Pancreas (tissue), 10 donors: ENCODE results near the gene SLC35F5. TPM values are rescaled to one million over a fixed set of nuclear protein-coding genes. Genes with fewer than 3 reads are reported as not detected.
"Not testable (repeated sequence)": the region's sequence is repeated elsewhere in the genome, so short reads cannot be mapped to it uniquely, and the experiment has no call there.

ENCODE experiments used
- ATAC-seq, 4 donors: fragments of 200-7000 bp; cut with Tn5 transposase; one replicate each; pipeline versions ENCODE4 v1.8.0 to v1.9.1; 2020; ENCODE audit warnings: mild to moderate bottlenecking in 4 of 4, moderate library complexity in 4 of 4
- DNase-seq, 6 donors: peaks; one replicate each; pipeline ENCODE4 v3.0.0-alpha.2; 2020
- FAIRE-seq: peaks from 2 replicates; lab custom pipeline; 2012; peaks lifted over from hg19 to GRCh38; lab: Jason Lieb, UNC
- H3K27ac ChIP-seq, 4 donors: fragments of 200-600 bp; sonication (generic); 1 replicate in 3 of 4; 2 replicates in 1 of 4; pipeline versions ENCODE4 v1.5.0 to v1.8.0; 2020
- H3K27me3 ChIP-seq, 4 donors: fragments of 200-600 bp; one replicate each; pipeline ENCODE4 v1.8.0; 2021
- H3K36me3 ChIP-seq, 3 donors: fragments of 200-600 bp; sonication (generic) in 1 of 3; one replicate each; pipeline versions ENCODE4 v1.5.0 to v1.8.0; 2020 to 2021
- H3K4me1 ChIP-seq, 3 donors: fragments of 200-600 bp; one replicate each; pipeline ENCODE4 v1.8.0; 2021
- H3K4me3 ChIP-seq, 4 donors: fragments of 200-600 bp; sonication (generic) in 2 of 4; one replicate each; pipeline versions ENCODE4 v1.5.0 to v1.8.0; 2020 to 2021
- H3K9me3 ChIP-seq, 4 donors: fragments of 200-600 bp; one replicate each; pipeline ENCODE4 v1.8.0; 2021
- WGBS, 2 donors: extraction: QIAGEN DNeasy Blood & Tissue Kit; methylation state at CpG; one replicate each; pipeline ENCODE4 v1.1.7; 2013; 5-methylcytosine and 5-hydroxymethylcytosine counted together
- intact Hi-C, 3 donors: fragments of 100-400 bp; cut with DNase I; formaldehyde crosslinking; loops; one replicate each; pipeline versions ENCODE4 v1.11.1 to v1.14.2; 2022
- polyA plus RNA-seq, 2 donors: library from polyadenylated mRNA; stranded (reverse); fragments of 200-250 nt; gene quantifications; one replicate each; pipeline ENCODE4 v1.2.3, GENCODE V29; 2013
- total RNA-seq, 6 donors: library from RNA; stranded (reverse); fragmentation: NEBNext Ultra II Directional in 4 of 6; extraction: Animal tissue kit (Norgen Biotek cat#: 25700) in 4 of 6; gene quantifications; one replicate each; pipeline versions ENCODE4 v1.2.1 to v1.2.4, GENCODE V29; 2021 to 2023
- TF ChIP-seq, protein P1 (sequence below), 4 donors: fragments of 200-600 bp; sonication (generic) in 3 of 4; IDR thresholded peaks; one replicate each; pipeline versions ENCODE4 v1.5.0 to v1.8.0; 2021; ENCODE audit warnings: antibody characterized with exemption in 4 of 4
- donor health status: healthy with polysubstance abuse.
- donor health status: DM: no; HTN: no; CAD: no; lungs with moderate emphysema.
- donor health status: DM: no; HTN: no; CAD: no.
- donor health status: control.
- donor health status: control.
- donor health status: Bipolar disorder and iron deficiency.
- donor health status: DM: yes; HTN: yes; CAD: no.
- donor health status: DM: no; HTN: no; CAD: no.
- donor health status: DM: no; HTN: no; CAD: no.
- donor health status: DM: yes; HTN: yes; CAD: no.

Gene SLC35F5
- total and polyA plus RNA-seq, 8 donors, result 12.6 to 58.6 (median 39.1) TPM

- Histone ChIP-seq H3K9me3 (no peaks in the 10 kb centered on the region), H3K4me3 (no peak overlapping the region), H3K36me3 (no peaks in the 10 kb centered on the region), H3K27me3 (no peaks in the 10 kb centered on the region), H3K27ac (no peak overlapping the region), H3K4me1 (peaks cover 0 to 4% (median 0%) of the 10 kb centered on the region in 3 donors)
- intact Hi-C loops, result no loop called here
- ATAC-seq (no peak), FAIRE-seq (no peak), DNase-seq (no peak)
- 95 to 96% methylated on average over 25 of the region's 25 CpGs for WGBS, 2 donors
- TF ChIP-seq, protein P1, sequence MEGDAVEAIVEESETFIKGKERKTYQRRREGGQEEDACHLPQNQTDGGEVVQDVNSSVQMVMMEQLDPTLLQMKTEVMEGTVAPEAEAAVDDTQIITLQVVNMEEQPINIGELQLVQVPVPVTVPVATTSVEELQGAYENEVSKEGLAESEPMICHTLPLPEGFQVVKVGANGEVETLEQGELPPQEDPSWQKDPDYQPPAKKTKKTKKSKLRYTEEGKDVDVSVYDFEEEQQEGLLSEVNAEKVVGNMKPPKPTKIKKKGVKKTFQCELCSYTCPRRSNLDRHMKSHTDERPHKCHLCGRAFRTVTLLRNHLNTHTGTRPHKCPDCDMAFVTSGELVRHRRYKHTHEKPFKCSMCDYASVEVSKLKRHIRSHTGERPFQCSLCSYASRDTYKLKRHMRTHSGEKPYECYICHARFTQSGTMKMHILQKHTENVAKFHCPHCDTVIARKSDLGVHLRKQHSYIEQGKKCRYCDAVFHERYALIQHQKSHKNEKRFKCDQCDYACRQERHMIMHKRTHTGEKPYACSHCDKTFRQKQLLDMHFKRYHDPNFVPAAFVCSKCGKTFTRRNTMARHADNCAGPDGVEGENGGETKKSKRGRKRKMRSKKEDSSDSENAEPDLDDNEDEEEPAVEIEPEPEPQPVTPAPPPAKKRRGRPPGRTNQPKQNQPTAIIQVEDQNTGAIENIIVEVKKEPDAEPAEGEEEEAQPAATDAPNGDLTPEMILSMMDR (IDR thresholded peaks at IDR 0.05), result no peak
These were observed 52.8 kb downstream of the SLC35F5 start for GRCh38 chr2:113703386-113704299.

DNA sequence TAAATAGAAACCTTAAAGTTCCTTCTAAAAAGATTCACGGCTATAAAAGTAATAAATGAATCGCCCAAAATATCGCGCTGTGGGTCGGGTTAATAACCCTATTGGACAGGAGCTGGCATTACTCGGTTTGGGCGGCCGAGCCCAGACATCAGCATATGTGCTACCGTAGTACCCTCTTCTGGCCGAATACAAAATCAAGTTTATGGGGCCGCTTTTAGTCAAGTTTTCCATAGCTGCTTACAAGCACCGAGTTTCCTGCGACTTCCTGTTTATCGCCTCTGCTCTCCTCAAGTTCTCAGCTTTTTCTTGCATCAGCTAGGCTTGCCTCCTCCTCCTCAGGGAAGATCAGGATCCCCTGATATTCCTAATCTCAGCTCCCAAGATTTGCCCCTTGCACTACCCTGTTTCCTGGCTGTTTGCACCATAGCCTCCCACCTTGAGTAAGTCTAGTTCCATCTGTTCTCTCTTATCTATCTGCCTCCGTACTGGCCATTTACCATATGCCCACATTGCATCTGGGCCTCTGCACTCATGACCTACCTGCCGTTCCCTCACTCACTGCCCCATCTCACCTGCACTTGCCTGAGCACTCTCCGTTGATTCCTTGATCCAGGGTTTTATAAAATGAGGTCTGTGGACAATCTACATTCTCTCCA, 56.1 kb downstream of the SLC35F5 start:
- no peak for FAIRE-seq
- no peak overlapping the region for H3K4me3 ChIP-seq
- TF ChIP-seq, protein P1 (IDR thresholded peaks at IDR 0.05), result no peak
- no peaks in the 10 kb centered on the region for H3K27me3 ChIP-seq
- no peak overlapping the region for H3K27ac ChIP-seq
- 74 to 81% methylated on average over 17 of the region's 17 CpGs for WGBS, 2 donors
- ATAC-seq, result peak in 3 of 4 donors; percentile 26 to 65 (median 49)
- no peak for DNase-seq
- H3K4me1 ChIP-seq, result no peaks in the 10 kb centered on the region
- intact Hi-C loops, result no loop called here
- H3K36me3 ChIP-seq, result no peaks in the 10 kb centered on the region
- no peaks in the 10 kb centered on the region for H3K9me3 ChIP-seq

DNA sequence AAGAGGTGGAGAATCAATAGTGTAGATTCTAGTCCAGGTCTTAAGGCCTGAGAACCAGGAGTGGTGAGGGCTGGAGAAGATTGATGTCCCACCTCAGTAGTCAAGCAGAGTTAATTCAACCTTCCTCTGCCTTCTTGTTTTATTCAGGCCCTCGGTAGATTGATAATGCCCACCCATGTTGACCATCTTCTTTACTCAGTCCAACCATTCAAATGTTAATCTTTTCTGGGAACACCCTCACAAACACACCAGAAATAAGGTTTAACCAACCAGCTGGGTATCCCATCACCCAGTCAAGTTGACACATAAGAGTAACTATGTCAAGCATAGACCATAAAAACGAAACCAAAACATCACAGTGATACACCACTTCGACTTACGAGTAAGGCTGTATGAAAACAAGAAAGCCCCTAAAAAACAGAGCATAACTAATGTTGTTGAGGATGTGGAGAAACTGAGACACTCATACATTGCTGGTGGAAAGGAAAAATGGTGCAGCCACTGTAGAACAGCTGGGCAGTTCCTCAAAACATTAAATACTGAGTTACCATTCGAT, 57.5 kb downstream of the SLC35F5 start:
- H3K4me1 ChIP-seq, result no peaks in the 10 kb centered on the region
- no peak for FAIRE-seq
- no peaks in the 10 kb centered on the region for H3K9me3 ChIP-seq
- no peaks in the 10 kb centered on the region for H3K27me3 ChIP-seq
- TF ChIP-seq, protein P1 (IDR thresholded peaks at IDR 0.05), result no peak
- 84 to 94% methylated on average over 5 of the region's 5 CpGs for WGBS, 2 donors
- no peak overlapping the region for H3K4me3 ChIP-seq
- DNase-seq, result no peak
- H3K36me3 ChIP-seq, result no peaks in the 10 kb centered on the region
- intact Hi-C loops, result no loop called here
- ATAC-seq, result no peak
- H3K27ac ChIP-seq, result no peak overlapping the region

- FAIRE-seq, intact Hi-C loops, H3K4me1 ChIP-seq, H3K9me3 ChIP-seq, H3K27me3 ChIP-seq, H3K27ac ChIP-seq, H3K36me3 ChIP-seq, ATAC-seq, DNase-seq, H3K4me3 ChIP-seq: not testable (repeated sequence)
- WGBS, 2 donors, result 74 to 87% methylated on average over 2 of the region's 2 CpGs
These were observed 58.2 kb downstream of the SLC35F5 start for GRCh38 chr2:113698251-113698650.

DNA sequence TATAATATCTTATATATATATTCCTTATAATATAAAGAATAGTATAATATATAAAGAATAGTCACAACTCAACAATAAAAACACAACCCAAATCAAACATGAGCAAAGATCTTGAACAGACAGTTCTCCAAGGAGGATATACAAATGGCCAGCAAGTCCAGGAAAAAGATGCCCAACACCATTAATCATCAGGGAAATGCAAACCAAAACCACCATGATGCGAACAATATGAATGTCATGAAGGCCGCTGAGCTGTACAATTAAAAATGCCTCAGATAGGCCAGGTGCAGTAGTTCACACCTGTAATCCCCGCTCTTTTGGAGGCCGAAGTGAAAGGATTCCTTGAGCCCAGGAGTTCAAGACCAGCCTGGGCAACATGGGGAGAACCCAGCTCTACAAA, 58.9 kb downstream of the SLC35F5 start:
- Histone ChIP-seq H3K27me3 (no peaks in the 10 kb centered on the region), H3K4me1 (no peaks in the 10 kb centered on the region), H3K27ac (no peak overlapping the region), H3K36me3 (no peaks in the 10 kb centered on the region), H3K9me3 (no peaks in the 10 kb centered on the region), H3K4me3 (no peak overlapping the region)
- intact Hi-C loops, result no loop called here
- TF ChIP-seq, protein P1 (IDR thresholded peaks at IDR 0.05), result no peak
- no peak for DNase-seq
- 94 to 97% methylated on average over 4 of the region's 4 CpGs for WGBS, 2 donors
- no peak for ATAC-seq
- FAIRE-seq, result no peak
